Measurements from ENCODE around the gene BRPF1.

BRPF1 gene

DNA sequence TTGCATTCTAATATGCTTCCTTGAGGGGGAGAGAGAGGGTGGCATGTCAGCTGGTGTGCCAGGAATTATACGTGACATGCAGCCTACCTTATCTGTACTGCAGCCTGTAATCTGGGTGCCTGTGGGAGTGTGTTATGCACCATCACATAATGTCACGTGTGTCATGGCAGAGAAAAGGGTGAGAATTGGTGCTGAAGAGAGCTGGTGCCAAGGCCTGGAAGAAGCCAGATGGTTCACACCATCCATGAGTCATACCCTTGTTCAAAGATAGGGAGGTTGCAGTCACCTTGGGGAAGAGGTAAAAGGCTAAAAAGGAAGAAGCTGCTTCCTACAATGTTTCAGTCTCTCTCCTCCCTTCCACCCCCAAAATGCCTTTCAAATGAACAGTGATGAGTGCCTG is 5.3 kb downstream of the BRPF1 start:
- peak; percentile 87 for DNase-seq (ENCODE audit: low spot score)

DNA sequence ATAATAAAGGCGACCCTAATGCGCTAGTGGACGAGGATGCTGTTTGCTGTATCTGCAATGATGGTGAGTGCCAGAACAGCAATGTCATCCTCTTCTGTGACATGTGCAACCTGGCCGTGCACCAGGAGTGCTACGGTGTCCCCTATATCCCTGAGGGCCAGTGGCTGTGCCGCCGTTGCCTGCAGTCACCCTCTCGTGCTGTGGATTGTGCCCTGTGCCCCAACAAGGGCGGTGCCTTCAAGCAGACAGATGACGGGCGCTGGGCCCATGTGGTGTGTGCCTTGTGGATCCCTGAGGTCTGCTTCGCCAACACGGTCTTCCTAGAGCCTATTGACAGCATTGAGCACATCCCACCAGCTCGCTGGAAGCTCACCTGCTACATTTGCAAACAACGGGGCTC is 7.6 kb downstream of the BRPF1 start:
- DNase-seq (ENCODE audit: low spot score): no peak

DNA sequence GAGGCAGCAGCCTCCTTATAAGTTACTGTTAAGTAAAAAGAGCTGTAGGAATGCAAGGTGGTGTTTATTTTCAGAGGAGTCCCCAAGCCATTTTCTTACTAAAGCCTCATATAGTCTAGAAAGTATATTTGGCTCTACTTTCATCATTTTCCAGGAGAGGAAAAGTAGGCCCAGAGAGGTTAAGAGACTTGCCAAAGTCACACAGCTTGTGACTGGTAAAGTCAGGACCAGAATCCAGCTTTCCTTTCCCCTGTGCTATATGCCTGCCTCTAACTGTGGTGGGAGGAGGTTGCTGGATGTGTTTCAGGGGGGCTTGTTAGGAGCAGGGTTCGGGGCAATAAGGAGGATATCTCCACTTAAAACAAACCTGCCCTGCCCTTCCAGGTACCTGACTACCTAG is 11.0 kb downstream of the BRPF1 start:
- DNase-seq (ENCODE audit: low spot score): no peak

DNA sequence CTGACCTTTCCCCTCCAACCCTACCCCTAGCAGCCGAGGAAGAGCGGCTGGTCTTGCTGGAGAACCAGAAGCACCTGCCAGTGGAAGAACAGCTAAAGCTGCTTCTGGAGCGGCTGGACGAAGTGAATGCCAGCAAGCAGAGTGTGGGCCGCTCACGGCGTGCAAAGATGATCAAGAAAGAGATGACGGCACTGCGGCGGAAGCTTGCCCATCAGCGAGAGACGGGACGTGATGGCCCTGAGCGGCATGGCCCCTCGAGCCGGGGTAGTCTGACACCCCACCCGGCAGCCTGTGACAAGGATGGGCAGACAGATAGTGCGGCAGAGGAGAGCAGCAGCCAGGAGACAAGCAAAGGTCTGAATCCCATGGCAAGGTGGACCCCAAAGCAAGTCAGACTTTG is 12.0 kb downstream of the BRPF1 start:
- no peak for DNase-seq (ENCODE audit: low spot score)

DNA sequence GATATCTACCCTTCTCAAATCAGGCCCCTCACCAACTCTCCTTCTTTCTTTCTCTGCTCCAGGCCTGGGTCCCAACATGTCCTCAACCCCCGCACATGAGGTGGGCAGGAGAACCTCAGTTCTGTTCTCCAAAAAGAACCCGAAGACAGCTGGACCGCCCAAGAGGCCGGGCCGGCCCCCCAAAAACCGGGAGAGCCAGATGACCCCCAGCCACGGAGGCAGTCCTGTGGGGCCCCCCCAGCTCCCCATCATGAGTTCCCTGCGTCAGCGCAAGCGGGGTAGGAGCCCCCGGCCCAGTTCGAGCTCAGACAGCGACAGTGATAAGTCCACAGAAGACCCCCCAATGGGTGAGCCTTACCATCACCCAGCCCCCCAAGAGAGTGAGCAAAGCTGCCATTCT is 12.6 kb downstream of the BRPF1 start:
- DNase-seq (ENCODE audit: low spot score): no peak

DNA sequence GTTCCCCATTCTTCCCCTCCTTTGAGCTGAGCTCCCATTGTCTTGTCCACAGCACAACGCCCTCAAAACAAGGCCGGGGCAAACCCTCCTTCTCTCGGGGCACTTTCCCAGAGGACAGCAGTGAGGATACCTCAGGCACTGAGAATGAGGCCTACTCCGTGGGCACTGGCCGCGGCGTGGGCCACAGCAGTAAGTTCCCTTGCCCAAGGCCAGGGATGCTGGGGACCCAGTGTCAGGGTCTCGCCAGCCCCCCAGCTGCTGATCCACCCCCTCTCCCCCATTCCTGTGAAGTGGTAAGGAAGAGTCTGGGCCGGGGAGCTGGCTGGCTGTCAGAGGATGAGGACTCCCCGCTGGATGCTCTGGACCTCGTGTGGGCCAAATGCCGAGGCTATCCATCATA is 14.0 kb downstream of the BRPF1 start:
- DNase-seq (ENCODE audit: low spot score): no peak

DNA sequence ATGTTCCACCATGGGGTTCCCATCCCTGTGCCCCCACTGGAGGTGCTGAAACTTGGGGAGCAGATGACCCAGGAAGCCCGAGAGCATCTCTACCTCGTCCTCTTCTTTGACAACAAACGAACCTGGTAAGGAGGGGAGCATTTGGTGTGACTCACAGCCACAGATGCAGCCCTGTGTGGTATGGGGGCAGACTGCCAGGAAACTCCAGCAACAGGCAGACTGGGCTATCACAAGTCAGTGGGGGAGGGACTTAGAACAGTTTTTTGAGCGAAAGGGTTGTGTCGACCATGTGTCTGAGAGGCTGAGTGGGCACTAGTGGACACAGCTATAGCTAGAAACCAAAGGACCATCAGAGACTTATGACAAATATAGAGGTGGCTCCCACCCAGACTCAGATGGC is 14.8 kb downstream of the BRPF1 start:
- DNase-seq (ENCODE audit: low spot score): no peak

DNA sequence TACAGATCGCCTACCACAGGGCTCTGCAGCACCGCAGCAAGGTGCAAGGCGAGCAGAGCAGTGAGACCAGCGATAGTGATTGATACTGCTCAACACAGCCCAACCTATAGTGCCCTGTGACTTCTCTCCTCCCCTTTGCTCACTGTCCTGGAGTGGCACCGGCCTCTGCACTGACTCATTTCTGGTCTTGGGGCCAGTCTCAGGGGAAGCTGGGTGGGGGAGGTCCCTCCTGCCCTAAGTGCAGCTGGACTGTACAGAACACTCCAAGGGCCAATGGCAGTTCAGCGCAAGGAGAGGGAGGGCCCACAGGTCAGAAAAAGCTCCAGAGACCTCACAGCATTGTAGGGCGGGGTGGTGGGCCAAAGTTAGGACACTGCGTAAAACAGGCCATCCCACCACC is 15.7 kb downstream of the BRPF1 start:
- DNase-seq (ENCODE audit: low spot score): no peak

DNA sequence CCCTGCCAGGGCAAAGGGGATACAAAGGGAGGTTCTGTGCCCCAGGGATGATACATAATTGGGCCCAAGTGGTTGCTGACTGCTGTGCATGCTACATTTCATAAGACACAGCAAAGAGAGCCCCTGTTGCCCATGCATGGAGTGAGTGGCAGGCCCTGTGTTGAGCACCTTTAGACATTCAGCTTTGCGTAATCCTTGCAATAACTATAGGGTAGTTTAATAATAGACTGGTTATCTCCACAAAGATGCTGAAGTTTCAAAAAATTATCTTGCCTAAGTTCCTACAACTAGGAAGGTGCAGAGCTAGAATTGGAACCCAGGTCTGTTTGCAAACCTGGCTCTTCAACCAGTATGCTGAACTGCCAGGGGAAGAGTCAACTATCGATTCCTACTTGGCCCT is 16.5 kb downstream of the BRPF1 start:
- no peak for DNase-seq (ENCODE audit: low spot score)

DNA sequence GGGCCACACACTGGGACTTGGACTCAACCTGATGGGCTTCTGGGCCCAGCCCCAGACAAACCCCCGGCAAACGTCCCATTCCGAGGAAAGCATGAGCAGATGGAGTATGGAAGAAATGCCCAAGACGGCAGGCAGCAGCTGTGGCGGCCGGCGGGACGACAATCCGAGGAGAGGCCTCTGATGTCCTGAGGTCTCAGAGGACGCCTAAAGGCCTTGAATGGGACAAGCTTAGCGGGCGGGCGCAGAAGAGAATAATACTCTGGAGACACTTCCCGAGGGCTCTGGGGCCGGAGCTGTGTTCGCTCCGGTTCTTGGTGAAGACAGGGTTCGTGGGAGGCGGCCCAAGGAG is 17.7 kb downstream of the BRPF1 start:
- no peak for DNase-seq (ENCODE audit: low spot score)

DNA sequence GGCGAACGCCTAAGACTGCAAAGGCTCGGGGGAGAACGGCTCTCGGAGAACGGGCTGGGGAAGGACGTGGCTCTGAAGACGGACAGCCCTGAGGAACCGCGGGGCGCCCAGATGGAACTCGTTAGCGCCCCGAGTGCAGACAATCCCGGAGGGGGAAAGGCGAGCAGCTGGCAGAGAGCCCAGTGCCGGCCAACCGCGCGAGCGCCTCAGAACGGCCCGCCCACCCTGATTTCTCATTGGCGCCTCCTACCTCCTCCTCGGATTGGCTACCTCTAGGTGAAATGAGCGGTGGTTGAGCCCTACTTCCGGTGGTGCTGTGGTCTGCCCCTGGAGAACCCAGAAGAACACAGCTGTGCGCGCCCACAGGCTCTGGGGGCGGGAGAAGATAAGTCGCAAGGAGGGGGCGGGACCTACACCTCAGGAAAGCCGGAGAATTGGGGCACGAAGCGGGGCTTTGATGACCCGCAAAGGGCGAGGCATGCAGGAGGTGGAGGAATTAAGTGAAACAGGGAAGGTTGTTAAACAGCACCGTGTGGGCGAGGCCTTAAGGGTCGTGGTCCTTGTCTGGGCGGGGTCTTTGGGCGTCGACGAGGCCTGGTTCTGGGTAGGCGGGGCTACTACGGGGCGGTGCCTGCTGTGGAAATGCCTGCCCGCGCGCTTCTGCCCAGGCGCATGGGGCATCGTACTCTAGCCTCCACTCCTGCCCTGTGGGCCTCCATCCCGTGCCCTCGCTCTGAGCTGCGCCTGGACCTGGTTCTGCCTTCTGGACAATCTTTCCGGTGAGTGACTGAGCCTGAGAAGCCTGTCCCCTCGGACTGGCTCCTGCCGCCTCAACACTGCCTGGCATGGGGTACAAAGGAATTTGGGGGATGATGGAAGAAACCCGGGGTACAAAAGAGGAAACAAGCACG is 18.4 kb downstream of the BRPF1 start, which contains the start of gene OGG1:
Gene OGG1, plus strand, starts transcription at position 308 of the 911 bp plus-strand sequence. Its CDS starts 335 bp downstream, at position 643.
- peak; percentile 97 for DNase-seq (ENCODE audit: low spot score)

DNA sequence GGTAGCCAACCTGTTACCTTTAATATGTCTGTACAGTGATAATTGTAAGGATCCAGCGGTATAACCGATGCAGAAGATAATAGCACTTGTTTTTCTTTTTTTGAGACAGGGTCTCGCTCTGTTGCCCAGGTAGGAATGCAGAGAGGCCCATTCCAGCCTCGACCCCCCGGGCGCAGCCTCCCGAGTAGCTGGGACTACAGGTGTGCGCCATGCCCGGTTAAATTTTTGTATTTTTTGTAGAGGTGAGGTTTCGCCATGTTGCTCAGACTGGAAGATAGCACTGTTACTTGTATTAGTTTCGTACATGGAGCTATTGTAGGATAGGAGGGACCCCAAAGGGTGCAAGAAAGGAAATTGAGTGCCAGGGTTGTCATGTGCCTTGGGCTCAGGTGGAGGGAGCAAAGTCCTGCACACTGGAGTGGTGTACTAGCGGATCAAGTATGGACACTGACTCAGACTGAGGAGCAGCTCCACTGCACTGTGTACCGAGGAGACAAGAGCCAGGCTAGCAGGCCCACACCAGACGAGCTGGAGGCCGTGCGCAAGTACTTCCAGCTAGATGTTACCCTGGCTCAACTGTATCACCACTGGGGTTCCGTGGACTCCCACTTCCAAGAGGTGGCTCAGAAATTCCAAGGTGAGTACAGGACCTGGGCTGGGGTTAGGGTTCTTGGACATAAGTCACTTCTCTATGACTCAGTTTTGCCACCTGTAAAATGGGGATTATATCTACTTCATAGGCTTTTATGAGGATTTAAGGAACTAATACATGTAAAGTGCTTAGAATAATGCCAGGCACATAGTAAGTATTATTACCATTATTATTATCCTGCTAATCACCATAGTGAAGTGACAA is 19.2 kb downstream of the BRPF1 start:
- no peak for DNase-seq (ENCODE audit: low spot score)

DNA sequence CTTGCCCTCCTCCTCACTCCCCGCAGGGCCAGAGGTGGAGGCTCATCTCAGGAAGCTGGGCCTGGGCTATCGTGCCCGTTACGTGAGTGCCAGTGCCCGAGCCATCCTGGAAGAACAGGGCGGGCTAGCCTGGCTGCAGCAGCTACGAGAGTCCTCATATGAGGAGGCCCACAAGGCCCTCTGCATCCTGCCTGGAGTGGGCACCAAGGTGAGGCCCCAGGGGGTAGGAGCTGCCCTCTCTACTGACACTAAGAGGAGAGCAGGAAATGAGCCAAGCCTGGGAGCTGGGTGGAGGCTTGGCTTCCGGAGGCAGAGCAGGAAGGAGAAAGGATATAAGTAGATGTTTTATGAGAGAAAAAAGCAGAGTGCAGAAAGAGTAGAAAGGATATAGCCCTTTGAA is 23.1 kb downstream of the BRPF1 start:
- no peak for DNase-seq (ENCODE audit: low spot score)

DNA sequence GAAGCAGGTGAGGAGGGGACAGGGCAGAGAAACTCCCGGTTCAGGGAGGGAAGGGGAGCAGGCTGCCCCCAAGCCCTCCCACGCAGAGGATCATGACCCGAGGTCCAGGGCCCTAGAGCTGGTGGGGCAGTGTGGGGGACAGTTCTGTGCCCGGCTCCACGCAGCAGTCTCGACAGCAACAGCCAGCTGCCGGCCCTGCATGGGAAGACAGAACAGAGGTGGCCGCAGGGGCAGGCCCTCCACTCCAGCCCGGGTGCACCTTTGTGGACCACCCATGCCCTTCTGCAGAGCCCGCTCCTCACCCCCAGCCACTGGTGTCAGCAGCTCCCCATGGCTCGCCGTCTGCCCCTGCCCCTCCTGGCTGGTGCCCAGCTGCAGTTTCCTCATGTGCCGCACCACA is 25.9 kb downstream of the BRPF1 start:
- DNase-seq (ENCODE audit: low spot score): no peak

DNA sequence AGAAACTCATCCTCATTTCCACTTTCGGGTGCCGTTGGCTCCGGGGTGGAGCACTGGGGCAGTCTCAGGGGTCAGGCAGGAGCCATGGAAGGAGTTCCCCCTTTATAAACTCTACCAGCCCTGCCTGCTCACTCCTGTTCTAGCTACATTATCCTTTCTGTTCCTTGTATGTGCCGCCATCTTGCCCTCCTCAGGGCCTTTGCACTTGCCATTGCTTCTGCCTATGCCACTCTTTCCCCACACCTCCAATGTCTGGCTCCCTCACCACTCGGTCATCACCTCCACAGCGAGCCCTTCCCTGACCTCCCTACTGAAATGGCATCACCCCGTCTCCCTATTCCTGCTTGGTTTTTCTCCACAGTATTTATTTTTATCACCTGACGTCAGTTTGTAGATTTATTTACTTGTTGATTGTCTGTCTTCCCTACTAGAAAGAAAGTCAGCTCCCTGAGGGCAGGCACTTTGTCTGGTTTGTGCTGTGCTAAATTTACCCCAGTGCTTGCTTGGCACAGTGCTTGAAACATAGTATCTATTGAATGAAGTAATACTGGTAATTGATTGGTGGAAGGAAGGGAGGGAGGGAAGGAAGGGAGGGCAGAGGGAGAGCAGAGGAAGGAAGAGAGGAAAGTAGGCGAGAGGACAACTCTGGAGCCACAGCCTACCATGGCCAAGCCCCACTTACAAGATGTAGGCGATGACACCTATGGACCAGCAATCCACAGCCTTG is 29.4 kb downstream of the BRPF1 start:
- DNase-seq (ENCODE audit: low spot score): no peak

DNA sequence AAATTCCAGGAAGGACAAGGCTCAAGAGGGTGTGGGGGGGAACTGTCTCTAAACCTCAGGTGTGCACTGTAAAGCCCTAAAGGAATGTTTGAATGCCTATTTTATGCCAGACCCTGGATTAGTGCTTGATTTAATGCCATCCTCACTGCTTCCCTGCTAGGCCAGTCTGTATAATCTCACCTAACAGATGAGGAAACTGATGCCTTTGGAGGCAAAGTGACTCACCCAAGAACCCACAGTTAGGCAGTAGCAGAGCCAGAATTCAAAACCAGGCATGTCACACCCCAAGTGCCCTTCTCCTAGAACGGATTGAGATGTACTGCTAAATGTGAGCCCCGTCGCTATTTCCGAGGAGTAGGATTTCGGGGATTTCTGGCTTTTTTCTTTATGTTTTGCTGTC is 30.4 kb downstream of the BRPF1 start:
- DNase-seq (ENCODE audit: low spot score): no peak

DNA sequence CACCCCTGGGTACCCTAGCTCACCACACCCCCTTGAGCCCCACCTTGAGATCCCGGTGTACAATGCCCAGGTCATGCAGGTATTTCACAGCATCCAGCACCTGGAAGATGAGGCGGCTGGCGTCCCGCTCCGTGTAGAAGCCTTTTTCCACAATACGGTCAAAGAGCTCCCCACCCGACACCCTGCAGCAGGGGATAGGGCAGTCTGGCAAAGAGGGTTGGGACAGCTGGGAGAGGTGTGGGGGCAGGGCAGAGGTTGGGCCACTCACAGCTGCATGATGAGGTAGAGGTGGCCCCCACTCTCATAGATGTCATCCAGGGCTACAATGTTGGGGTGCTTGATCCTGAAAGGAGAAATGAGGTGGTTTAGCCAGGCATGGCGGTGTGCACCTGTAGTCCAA is 31.3 kb downstream of the BRPF1 start:
- no peak for DNase-seq (ENCODE audit: low spot score)

DNA sequence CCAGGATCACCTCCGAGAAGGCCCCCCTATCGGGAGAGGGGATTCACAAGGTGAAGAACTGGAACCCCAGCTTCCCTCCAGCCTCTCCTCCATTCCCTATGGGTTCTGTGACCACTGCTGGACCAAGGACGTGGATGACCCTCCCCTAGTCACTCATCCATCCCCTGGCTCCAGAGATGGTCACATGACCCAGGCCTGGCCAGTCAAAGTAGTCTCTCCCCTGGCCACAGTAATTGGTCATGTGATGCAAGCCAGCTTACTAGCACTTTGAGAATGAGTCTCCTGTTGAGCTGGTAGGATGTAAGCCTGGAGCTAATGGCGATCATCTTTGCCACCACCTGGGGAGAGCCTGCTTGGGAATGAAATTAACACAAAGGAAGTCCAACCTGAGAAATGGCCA is 34.3 kb downstream of the BRPF1 start:
- DNase-seq (ENCODE audit: low spot score): no peak

DNA sequence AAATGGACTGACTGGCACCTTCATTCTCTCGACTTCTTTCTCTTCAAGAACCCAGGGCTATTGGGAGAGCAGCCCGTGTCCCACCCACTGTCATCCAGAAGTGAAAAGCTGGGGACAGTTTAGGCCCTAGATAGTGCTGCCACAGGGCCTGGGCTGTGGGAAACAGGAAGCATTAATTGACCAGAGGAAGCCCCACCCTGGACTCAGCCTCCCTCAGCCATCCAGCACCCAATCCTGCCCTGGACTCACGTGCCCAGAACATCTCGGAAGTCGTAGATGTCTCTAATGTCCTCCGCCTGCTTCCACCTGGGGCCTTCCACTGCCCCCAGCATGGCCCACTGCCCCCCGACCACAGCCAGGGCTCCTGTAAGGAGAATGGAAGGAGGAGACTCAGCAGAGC is 35.9 kb downstream of the BRPF1 start:
- no peak for DNase-seq (ENCODE audit: low spot score)

DNA sequence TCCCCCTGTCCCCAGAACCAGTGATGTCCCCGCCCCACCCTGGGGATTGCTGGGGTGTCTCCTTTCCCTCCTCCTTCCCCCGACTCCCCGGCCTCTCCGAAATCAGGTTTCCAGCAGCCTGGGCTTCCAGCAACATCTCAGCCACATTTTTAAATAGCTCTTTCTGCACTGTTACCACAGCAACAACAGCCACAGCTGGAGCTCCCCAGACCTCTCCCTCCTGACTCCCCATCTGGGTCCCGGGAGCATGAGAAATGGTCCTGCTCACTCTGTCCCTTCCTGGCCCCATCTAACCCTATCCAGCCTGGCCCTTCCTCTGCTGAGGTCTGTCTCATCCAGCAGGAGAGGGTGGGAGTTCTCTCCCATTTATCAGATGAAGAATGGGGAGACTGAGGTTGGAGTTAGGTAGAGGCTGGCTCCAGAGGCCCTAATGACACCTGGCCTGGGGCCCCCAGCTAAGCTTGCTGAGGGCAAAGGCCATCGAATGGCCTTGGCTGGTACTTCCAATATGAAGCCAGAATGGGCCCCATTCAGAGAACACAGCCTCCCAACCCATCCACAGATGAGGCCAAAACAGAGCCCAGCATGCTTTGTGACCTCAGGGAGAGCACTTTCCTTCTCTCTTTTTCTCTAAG is 36.7 kb downstream of the BRPF1 start:
- no peak for DNase-seq (ENCODE audit: low spot score)

DNA sequence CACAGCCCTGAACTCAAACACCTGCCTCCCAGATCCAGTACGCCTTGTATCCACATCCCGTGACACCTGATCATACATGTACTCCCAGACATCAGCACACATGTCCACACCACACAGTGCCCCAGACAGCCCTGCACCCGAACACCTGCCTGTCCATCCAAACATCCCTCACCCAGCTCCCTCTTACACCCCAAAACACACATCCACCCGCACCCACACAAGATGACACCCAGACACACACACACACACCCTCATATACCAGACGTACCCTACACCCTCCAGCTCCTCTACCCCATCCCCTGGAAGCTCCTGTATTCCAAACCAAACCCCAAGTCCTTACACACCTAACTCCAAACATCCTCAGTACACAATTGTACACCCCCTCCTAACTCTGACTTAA is 37.5 kb downstream of the BRPF1 start:
- DNase-seq (ENCODE audit: low spot score): no peak
